Choroid plexus epithelial cell (primary cell): ENCODE data around the gene PAMR1.

Source experiments
- DNase-seq: peaks from one replicate; pipeline ENCODE4 v3.0.0-alpha.2; 2010; ENCODE audit warnings: low read depth
- H3K4me3 ChIP-seq: 2 replicates; pipeline ENCODE4 v1.5.1; 2011; ENCODE audit warnings: low read depth, mild to moderate bottlenecking, control low read depth, low read length, moderate library complexity
- CTCF ChIP-seq: conservative IDR thresholded peaks from 2 replicates; pipeline ENCODE4 v1.5.1; 2011; ENCODE audit warnings: low read depth, mild to moderate bottlenecking, control low read depth, inconsistent platforms, low read length, moderate library complexity

PAMR1 gene, protein sequence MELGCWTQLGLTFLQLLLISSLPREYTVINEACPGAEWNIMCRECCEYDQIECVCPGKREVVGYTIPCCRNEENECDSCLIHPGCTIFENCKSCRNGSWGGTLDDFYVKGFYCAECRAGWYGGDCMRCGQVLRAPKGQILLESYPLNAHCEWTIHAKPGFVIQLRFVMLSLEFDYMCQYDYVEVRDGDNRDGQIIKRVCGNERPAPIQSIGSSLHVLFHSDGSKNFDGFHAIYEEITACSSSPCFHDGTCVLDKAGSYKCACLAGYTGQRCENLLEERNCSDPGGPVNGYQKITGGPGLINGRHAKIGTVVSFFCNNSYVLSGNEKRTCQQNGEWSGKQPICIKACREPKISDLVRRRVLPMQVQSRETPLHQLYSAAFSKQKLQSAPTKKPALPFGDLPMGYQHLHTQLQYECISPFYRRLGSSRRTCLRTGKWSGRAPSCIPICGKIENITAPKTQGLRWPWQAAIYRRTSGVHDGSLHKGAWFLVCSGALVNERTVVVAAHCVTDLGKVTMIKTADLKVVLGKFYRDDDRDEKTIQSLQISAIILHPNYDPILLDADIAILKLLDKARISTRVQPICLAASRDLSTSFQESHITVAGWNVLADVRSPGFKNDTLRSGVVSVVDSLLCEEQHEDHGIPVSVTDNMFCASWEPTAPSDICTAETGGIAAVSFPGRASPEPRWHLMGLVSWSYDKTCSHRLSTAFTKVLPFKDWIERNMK

GRCh38 chr11:35525501-35526175, at the start of gene PAMR1:
Gene PAMR1 (minus strand): TSS chr11:35525616. CDS start chr11:35525585, 31 bp downstream.
- peak within 1 kb of the TSS; percentile 67 for H3K4me3 ChIP-seq
- peak; percentile 93 for DNase-seq
- TF ChIP-seq CTCF, result no peak

DNA sequence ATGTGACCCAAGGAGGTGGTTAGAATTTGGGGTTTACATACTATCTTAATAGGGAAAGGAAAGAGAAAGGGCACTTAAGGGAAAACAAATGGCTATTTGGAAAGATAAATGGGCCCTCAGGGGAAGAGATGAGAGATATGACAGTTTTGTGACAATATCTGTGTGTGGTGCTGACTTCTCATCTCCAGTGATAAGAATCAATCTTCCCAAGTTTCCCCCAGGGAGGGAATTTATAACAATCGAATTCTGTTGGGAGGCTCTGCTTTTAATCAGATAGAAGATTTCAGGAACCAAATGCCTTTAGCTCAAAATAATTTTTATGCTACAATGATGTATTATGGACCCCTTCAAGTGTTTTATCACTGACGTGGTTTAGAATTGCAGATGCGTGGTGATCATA, 46.3 kb upstream of the PAMR1 start:
- TF ChIP-seq CTCF, result no peak
- no peak overlapping the region for H3K4me3 ChIP-seq

DNA sequence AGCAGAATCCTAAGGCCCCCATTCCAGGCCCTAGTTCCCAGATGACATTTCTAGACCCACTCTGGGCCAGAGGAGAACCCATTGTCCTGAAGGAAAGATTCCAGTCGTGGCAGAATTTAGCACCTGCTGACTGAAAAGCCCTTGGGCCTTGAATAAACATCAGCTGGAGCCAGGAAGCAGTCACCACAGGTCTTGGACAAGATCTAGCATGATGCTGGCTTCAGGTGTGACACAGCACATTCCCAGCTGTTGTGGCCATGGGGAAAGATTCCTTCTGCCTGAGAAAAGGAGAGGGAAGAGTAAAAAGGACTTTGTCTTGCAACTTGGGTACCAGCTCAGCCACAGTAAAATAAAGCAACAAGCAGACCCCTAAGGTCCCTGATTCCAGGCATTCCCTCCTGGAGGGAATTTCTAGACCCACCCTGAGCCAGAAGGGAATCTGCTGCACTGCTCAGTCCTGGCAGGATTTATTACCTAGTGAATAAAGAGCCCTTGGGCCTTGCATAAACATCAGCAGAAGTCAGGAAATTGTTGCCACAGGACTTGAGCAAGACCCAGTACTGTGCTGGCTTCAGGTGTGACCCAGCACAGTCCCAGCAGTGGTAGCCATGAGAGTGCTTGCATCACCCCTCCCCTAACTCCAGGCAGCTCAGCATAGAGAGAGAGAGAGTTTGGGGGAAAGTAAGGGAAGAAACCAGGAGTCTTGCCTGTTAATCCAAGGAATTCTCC, 42.5 kb upstream of the PAMR1 start:
- no peak for DNase-seq
- no peak overlapping the region for H3K4me3 ChIP-seq
- no peak for TF ChIP-seq CTCF

More for the DNA sequence above, 46.3 kb upstream of the PAMR1 start:
- no peak for DNase-seq

DNA sequence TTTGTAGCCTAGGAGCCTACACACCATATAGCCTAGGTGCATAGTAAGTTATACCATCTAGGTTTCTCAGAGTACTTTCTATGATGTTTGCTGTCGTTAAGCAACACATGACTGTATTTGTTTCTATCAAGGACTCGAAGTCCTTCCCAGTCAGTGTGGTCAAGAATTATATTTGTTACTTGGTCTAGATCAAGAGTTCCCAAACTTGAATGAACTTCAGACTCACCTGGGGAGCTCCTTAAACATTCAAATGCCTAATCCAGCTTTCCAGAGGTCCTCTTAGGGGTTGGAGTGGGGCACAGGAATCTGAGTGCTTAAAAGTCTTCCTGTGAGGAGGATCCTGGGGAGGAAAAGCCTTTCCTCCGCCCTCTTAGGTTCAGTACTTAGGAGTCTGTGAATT, 41.5 kb upstream of the PAMR1 start:
- H3K4me3 ChIP-seq, result no peak overlapping the region
- no peak for TF ChIP-seq CTCF
- DNase-seq, result no peak

- no peak for TF ChIP-seq CTCF
- H3K4me3 ChIP-seq, result no peak overlapping the region
- DNase-seq, result no peak
These were observed 40.8 kb upstream of the PAMR1 start for GRCh38 chr11:35566181-35566580.

GRCh38 chr11:35564245-35564595, 38.8 kb upstream of the PAMR1 start:
- no peak for TF ChIP-seq CTCF
- DNase-seq, result no peak

More at GRCh38 chr11:35564245-35564595, 38.8 kb upstream of the PAMR1 start:
- no peak overlapping the region for H3K4me3 ChIP-seq
